H1 (cell line): Measurements from ENCODE around the gene ZNF362. TPM values are rescaled to one million over a fixed set of nuclear protein-coding genes. Genes with fewer than 3 reads are reported as not detected.

Source experiments
- CTCF ChIA-PET: fragments of 300-600 bp; sonication (Branson Sonifier 250); formaldehyde crosslinking; loops from one replicate; lab custom pipeline; 2021; ENCODE audit not compliant: partially characterized antibody; lab: Charles Lee
- POLR2A ChIA-PET: fragments of 300-600 bp; sonication (Branson Sonifier 250); formaldehyde crosslinking; loops from one replicate; lab custom pipeline; 2021; ENCODE audit warnings: inconsistent platforms; ENCODE audit not compliant: partially characterized antibody; lab: Charles Lee
- DNase-seq, 2 experiments: peaks; one replicate each; pipeline versions ENCODE4 v3.0.0 to v3.0.0-alpha.2; 2010 to 2022; ENCODE audit warnings: low spot score in 2 of 2, low read depth in 1 of 2, mixed read lengths in 1 of 2
- FAIRE-seq: peaks from 2 replicates; lab custom pipeline; 2011; peaks lifted over from hg19 to GRCh38; lab: Jason Lieb, UNC
- H2AFZ ChIP-seq: 2 replicates; pipeline ENCODE4 v1.8.1; 2012; ENCODE audit warnings: low read length, inconsistent platforms
- H2AK5ac ChIP-seq: 2 replicates; pipeline ENCODE4 v1.6.1; 2013; ENCODE audit warnings: low read depth, low read length
- H2BK120ac ChIP-seq: replicated peaks from 2 replicates; pipeline ENCODE3; 2013; ENCODE audit warnings: low read depth, low read length, inconsistent platforms
- H2BK12ac ChIP-seq: 2 replicates; pipeline ENCODE4 v1.6.1; 2013; ENCODE audit warnings: low read depth, low read length
- H2BK15ac ChIP-seq: 2 replicates; pipeline ENCODE4 v1.6.1; 2013; ENCODE audit warnings: low read length
- H2BK20ac ChIP-seq: 2 replicates; pipeline ENCODE4 v1.6.1; 2013; ENCODE audit warnings: low read length
- H2BK5ac ChIP-seq: 2 replicates; pipeline ENCODE4 v1.6.1; 2013; ENCODE audit warnings: low read depth, low read length
- H3K14ac ChIP-seq: 2 replicates; pipeline ENCODE4 v1.6.1; 2013; ENCODE audit warnings: inconsistent platforms; ENCODE audit not compliant: insufficient read length
- H3K18ac ChIP-seq: 2 replicates; pipeline ENCODE4 v1.6.1; 2013; ENCODE audit warnings: low read length; ENCODE audit errors: extremely low read depth
- H3K23ac ChIP-seq: 2 replicates; pipeline ENCODE4 v1.6.1; 2013; ENCODE audit warnings: inconsistent platforms; ENCODE audit not compliant: insufficient read length
- H3K23me2 ChIP-seq: 2 replicates; pipeline ENCODE4 v1.6.1; 2013; ENCODE audit warnings: low read depth, low read length
- H3K27ac ChIP-seq: 2 replicates; pipeline ENCODE4 v1.6.1; 2011; ENCODE audit warnings: low read depth, low read length, inconsistent platforms
- H3K27me3 ChIP-seq, 4 experiments: replicated peaks in 1 of 4; 1 replicate in 1 of 4; 2 replicates in 3 of 4; pipeline versions ENCODE4 v1.6.1 to v1.8.1; 2011 to 2013; ENCODE audit warnings: low read length in 3 of 4, mild to moderate bottlenecking in 3 of 4, inconsistent platforms in 2 of 4, mixed read lengths in 2 of 4, moderate library complexity in 1 of 4; ENCODE audit not compliant: control insufficient read depth in 3 of 4, insufficient read depth in 3 of 4; ENCODE audit errors: extremely low read depth in 1 of 4
- H3K36me3 ChIP-seq, 4 experiments: 2 replicates each; pipeline versions ENCODE4 v1.6.1 to v1.8.1; 2011 to 2013; ENCODE audit warnings: mild to moderate bottlenecking in 4 of 4, low read length in 3 of 4, moderate library complexity in 2 of 4, control low read depth in 1 of 4, inconsistent platforms in 1 of 4; ENCODE audit not compliant: insufficient read depth in 4 of 4, control insufficient read depth in 2 of 4
- H3K4ac ChIP-seq: replicated peaks from 2 replicates; pipeline ENCODE3; 2013; ENCODE audit warnings: low read length, low read depth, mixed read lengths, inconsistent platforms; ENCODE audit not compliant: insufficient read length
- H3K4me1 ChIP-seq, 4 experiments: replicated peaks in 1 of 4; 1 replicate in 1 of 4; 2 replicates in 3 of 4; pipeline versions ENCODE4 v1.6.1 to v1.8.1; 2011 to 2013; ENCODE audit warnings: low read length in 3 of 4, inconsistent platforms in 2 of 4, mixed read lengths in 1 of 4; ENCODE audit not compliant: insufficient read depth in 4 of 4, control insufficient read depth in 3 of 4
- H3K4me2 ChIP-seq, 2 experiments: 2 replicates each; pipeline versions ENCODE4 v1.6.1 to v1.8.1; 2011 to 2013; ENCODE audit warnings: low read depth in 2 of 2, low read length in 2 of 2, control low read depth in 1 of 2, inconsistent platforms in 1 of 2, mild to moderate bottlenecking in 1 of 2; ENCODE audit not compliant: insufficient read depth in 1 of 2
- H3K4me3 ChIP-seq, 4 experiments: fragments of 200-600, 300-600 bp in 1 of 4; sonication (generic), shearing (Covaris generic), sonication (Bioruptor Twin) in 1 of 4; 2 replicates each; pipeline versions ENCODE4 v1.5.1 to v1.8.1; 2011 to 2016; ENCODE audit warnings: low read length in 4 of 4, low read depth in 3 of 4, control low read depth in 2 of 4, inconsistent platforms in 2 of 4, mild to moderate bottlenecking in 2 of 4, mixed read lengths in 1 of 4, moderate library complexity in 1 of 4; ENCODE audit not compliant: insufficient read depth in 2 of 4; ENCODE audit errors: extremely low read depth in 1 of 4
- H3K56ac ChIP-seq: replicated peaks from 2 replicates; pipeline ENCODE3; 2013; ENCODE audit warnings: low read depth, mild to moderate bottlenecking, mixed read lengths, low read length, inconsistent platforms; ENCODE audit not compliant: insufficient read length
- H3K79me1 ChIP-seq: 2 replicates; pipeline ENCODE4 v1.6.1; 2013; ENCODE audit warnings: low read depth, low read length, control low read depth
- H3K79me2 ChIP-seq, 2 experiments: 2 replicates each; pipeline versions ENCODE4 v1.6.1 to v1.8.1; 2012 to 2013; ENCODE audit warnings: low read length in 2 of 2, mild to moderate bottlenecking in 2 of 2, inconsistent platforms in 1 of 2; ENCODE audit not compliant: insufficient read depth in 2 of 2, control insufficient read depth in 1 of 2
- H3K9ac ChIP-seq, 4 experiments: replicated peaks in 1 of 4; 1 replicate in 1 of 4; 2 replicates in 3 of 4; pipeline versions ENCODE4 v1.6.1 to v1.8.1; 2011 to 2013; ENCODE audit warnings: low read depth in 3 of 4, low read length in 3 of 4, control low read depth in 2 of 4, mild to moderate bottlenecking in 2 of 4, moderate library complexity in 2 of 4, inconsistent platforms in 1 of 4; ENCODE audit errors: extremely low read depth in 1 of 4
- H3K9me3 ChIP-seq, 2 experiments: 2 replicates each; pipeline versions ENCODE4 v1.6.1 to v1.8.1; 2012 to 2013; ENCODE audit warnings: mild to moderate bottlenecking in 2 of 2, moderate library complexity in 2 of 2, control low read depth in 1 of 2, inconsistent platforms in 1 of 2, low read depth in 1 of 2, low read length in 1 of 2, mixed read lengths in 1 of 2; ENCODE audit not compliant: insufficient read depth in 2 of 2
- H4K20me1 ChIP-seq, 2 experiments: replicated peaks in 1 of 2; 2 replicates each; pipeline versions ENCODE3 to v1.8.1; 2011 to 2013; ENCODE audit warnings: inconsistent platforms in 2 of 2, low read length in 2 of 2, mild to moderate bottlenecking in 1 of 2; ENCODE audit not compliant: insufficient read depth in 2 of 2, control insufficient read depth in 1 of 2
- H4K5ac ChIP-seq: 2 replicates; pipeline ENCODE4 v1.6.1; 2013; ENCODE audit warnings: low read length, low read depth, mixed read lengths, inconsistent platforms; ENCODE audit not compliant: insufficient read length
- H4K8ac ChIP-seq: 2 replicates; pipeline ENCODE4 v1.8.0; 2013; ENCODE audit warnings: mild to moderate bottlenecking, moderate library complexity, low read length, inconsistent platforms; ENCODE audit not compliant: insufficient read depth; ENCODE audit errors: extremely low read depth
- H4K91ac ChIP-seq: replicated peaks from 2 replicates; pipeline ENCODE3; 2013; ENCODE audit warnings: low read length, mixed read lengths, inconsistent platforms; ENCODE audit not compliant: insufficient read length
- EGR1 ChIP-seq: IDR thresholded peaks from 2 replicates; pipeline ENCODE4 v1.6.1; 2011; ENCODE audit warnings: low read depth, low read length, borderline replicate concordance
- WGBS, 2 experiments: shearing (Covaris generic) in 1 of 2; methylation state at CpG; one replicate each; pipeline versions ENCODE4 v1.1.6 to v1.1.7; 2013 to 2015; ENCODE audit warnings: low lambda C conversion rate in 2 of 2, mixed read lengths in 2 of 2, inconsistent platforms in 1 of 2, low coverage in 1 of 2, missing lambda C conversion rate in 1 of 2; ENCODE audit not compliant: insufficient replicate concordance in 2 of 2, insufficient coverage in 1 of 2, insufficient read length in 1 of 2; ENCODE audit errors: extremely low coverage in 1 of 2, missing lambda C conversion rate in 1 of 2; 5-methylcytosine and 5-hydroxymethylcytosine counted together
- polyA plus RNA-seq, 7 experiments: library from polyadenylated mRNA; depleted of rRNA in 3 of 7; stranded (reverse) in 5 of 7; unstranded in 2 of 7; fragments of >200 nt in 5 of 7; fragments of 200-250 nt in 2 of 7; gene quantifications; 1 replicate in 5 of 7; 2 replicates in 1 of 7; 4 replicates in 1 of 7; pipeline versions ENCODE4 v1.2.1 to v1.2.3, GENCODE V29; 2011 to 2013; ENCODE audit warnings: missing spikeins in 2 of 7, mixed read lengths in 2 of 7
- total RNA-seq: library from RNA; stranded (reverse); fragmentation: NEBNext Ultra II Directional; extraction: Animal tissue kit (Norgen Biotek cat#: 25700); gene quantifications from 2 replicates; pipeline ENCODE4 v1.2.1, GENCODE V29; 2021

Gene ZNF362
- total and polyA plus RNA-seq, 2 of the 8 experiments (the other 6 are each of a cell fraction or from before 2014, with no cell fraction given): 24.2 to 27.8 TPM

DNA sequence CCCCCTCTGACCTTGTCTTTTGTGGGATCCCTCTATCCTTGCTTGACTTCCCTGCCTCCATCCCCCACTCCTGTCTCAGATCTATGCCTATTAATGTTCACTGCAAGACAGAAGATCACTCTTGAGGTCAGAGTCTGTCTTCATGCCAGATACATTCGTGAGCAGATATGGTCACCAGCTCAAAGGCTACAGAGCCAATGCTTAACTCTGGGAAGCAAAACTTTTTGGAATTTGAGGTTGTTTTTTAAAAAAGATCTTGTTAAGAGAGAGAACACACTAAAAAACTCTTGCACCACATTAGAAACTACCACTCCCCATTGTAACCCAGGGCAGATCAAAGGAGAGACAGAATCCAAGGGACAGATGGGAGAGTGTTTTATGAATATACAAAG, 81.8 kb downstream of the ZNF362 start:
- Histone ChIP-seq H4K91ac (no peak overlapping the region), H3K9ac (no peak overlapping the region), H3K4me1 (peaks cover 23 to 49% (median 28%) of the 10 kb centered on the region in 4 experiments), H2BK120ac (no peak overlapping the region), H3K9me3 (no peaks in the 10 kb centered on the region), H3K4me2 (peak overlapping the region in 1 of 2 experiments; percentile 61; a peak in 1 of 4 replicates), H2AFZ (no peak overlapping the region), H2BK5ac (no peak overlapping the region), H3K4me3 (no peak overlapping the region; a peak in 1 of 8 replicates), H2BK15ac (0 out of 2 replicates have a peak overlapping the region, but pooled peaks have one; percentile 67), H3K27ac (no peak overlapping the region; the same call in 1 of the 2 replicates), H3K4ac (no peak overlapping the region), H4K20me1 (peaks cover 0 to 2% of the 10 kb centered on the region in 2 experiments), H2BK20ac (no peak overlapping the region), H3K79me2 (no peaks in the 10 kb centered on the region), H4K5ac (no peak overlapping the region), H3K27me3 (no peaks in the 10 kb centered on the region; a peak in 1 of 7 replicates), H2BK12ac (no peak overlapping the region; the same call in 1 of the 2 replicates), H4K8ac (no peak overlapping the region), H3K23ac (no peak overlapping the region), H3K18ac (no peak overlapping the region), H3K36me3 (no peaks in the 10 kb centered on the region), H2AK5ac (no peak overlapping the region), H3K23me2 (no peaks in the 10 kb centered on the region), H3K56ac (no peak overlapping the region), H3K79me1 (no peaks in the 10 kb centered on the region), H3K14ac (no peak overlapping the region)
- WGBS, 2 experiments: 88% methylated on average over 1 of the region's 1 CpG; no CpG with 5 or more reads in 1 of the 2 experiments
- ChIA-PET POLR2A (interaction anchor here (1.0 to 2.7 kb wide), 6 partner anchors 9 to 26 kb away, joined by 3 to 10 read pairs (median 4); no protein-coding TSS in a partner anchor), CTCF (interaction anchor here (0.6 to 4.4 kb wide), 18 partner anchors 7 to 211 kb away, joined by 3 to 37 read pairs (median 6); partner anchors contain the start of gene A3GALT2)
- DNase-seq (no peak), FAIRE-seq (no peak)
- TF ChIP-seq EGR1: no peak
